Daoy (cell line): ENCODE results near the gene CNTNAP2. TPM values are rescaled to one million over a fixed set of nuclear protein-coding genes. Genes with fewer than 3 reads are reported as not detected.
"Not testable (repeated sequence)": the region's sequence is repeated elsewhere in the genome, so short reads cannot be mapped to it uniquely, and the experiment has no call there.

Experiments
- DNase-seq: peaks from one replicate; pipeline ENCODE4 v3.0.0-alpha.2; 2015; ENCODE audit warnings: low read depth
- total RNA-seq: library from RNA; depleted of rRNA; stranded (reverse); fragments of >200 nt; shearing (Covaris generic); gene quantifications from 2 replicates; pipeline ENCODE4 v1.2.3, GENCODE V29; 2014

Gene CNTNAP2
- total RNA-seq, 1 experiment from 2014 or later, result 6.4 TPM

DNA sequence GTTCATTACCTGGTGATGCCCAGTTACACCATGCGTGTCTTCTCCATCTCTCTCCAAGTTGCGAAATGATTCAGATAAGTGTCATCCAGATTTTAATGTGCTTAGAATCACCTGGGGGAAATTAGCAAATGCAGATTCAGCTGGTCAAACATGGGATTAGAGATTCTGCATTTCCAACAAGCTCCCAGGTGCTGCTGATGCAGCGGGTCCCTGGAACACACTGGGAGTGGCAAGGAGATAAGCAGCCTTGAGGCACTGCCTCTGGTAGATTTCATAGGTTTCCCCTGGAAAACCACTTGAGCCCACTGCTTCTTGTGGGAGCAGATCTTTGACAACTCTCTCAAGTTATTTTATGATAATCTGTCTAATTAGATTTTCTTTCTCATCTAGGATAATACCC lies 2278.0 kb downstream of the CNTNAP2 start:
- no peak for DNase-seq

DNA sequence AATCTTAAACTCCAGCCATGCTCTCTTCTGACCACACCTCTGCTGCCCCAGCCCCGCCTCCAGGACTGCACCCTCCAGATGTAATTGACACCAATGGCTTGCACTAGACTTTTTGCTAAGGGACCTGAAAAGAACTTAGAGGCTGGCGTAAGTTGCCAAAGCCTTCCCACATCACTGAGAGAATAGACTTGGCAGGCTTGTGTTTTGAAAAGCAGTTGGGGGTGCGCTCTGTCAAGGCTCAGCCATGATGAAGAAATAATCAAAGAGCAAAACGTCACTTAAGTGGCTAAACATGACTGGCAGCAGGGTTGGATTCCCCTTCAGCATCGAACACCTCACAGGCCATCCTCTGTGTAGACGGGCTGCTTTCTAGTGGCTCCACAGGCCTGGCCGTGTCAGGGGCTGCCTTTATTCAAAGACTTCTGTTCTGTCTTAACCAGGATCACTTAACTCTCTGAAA lies 2278.8 kb downstream of the CNTNAP2 start:
- peak; percentile 62 for DNase-seq

- DNase-seq, result peak; percentile 69
Measured at GRCh38 chr7:148395990-148396716, 2279.6 kb downstream of the CNTNAP2 start.

GRCh38 chr7:148397056-148397455 lies 2280.5 kb downstream of the CNTNAP2 start:
- no peak for DNase-seq

DNA sequence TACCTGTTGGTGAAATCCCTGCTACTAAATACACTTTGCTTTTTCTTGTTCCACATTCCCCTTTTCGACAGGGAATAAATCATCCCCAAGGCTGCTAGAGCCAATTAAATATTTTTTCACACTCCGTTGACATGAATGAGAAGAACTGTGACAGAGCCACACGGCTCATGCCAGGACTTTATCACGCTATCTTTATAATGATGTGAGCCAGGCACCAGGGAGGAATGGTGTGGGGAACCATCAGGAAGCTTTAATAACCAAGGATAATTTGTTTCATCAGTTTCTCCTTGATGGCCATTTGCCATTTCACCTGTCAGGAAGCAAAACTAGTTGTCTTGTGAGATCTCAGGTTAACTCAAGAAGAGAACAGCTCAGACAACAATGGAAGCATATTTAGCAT lies 2280.9 kb downstream of the CNTNAP2 start:
- DNase-seq, result no peak

DNA sequence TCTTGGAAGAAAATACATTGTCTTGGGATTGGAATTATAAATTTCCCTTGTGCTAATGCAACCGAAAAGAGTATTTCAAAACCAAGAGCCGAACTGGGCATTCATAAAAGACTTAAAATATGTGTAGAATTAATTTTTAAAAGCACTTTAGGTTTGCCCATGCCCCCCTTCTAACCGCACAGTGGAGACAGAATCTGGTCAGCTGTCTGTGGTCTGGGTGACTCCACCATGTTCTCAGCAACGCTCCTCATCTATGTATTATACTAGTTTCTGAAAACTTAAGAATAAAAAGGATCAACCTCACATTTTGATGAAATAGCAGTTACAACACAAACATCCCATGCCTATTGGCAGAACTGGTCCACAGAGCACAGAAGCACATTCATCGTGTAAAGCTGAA lies 2281.4 kb downstream of the CNTNAP2 start:
- DNase-seq, result no peak

GRCh38 chr7:148398844-148399365 lies 2282.3 kb downstream of the CNTNAP2 start:
- no peak for DNase-seq

DNA sequence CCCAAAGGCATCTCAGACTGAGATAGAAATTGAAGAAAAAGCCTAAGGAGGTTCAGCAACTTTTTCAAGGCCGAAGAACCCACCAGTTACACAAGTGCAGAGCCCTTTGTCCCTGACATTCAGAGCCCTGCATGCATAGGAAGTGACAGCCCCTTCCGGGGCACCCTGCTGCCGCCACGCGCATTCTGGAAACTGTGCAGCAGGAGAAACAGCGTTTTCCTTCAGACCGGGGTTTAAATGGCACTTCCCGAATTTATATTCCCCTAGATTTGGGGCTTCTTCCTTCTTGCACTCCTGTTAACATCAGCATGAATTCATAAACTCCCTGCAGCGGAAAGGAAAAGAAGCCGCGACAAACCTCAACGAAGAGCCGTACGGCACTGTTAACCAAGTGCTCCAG lies 2283.5 kb downstream of the CNTNAP2 start:
- no peak for DNase-seq

- DNase-seq, result peak; percentile 19
Measured at GRCh38 chr7:148402159-148402558, 2285.6 kb downstream of the CNTNAP2 start.

GRCh38 chr7:148403466-148403993 lies 2286.9 kb downstream of the CNTNAP2 start:
- DNase-seq, result no peak

GRCh38 chr7:148408307-148408706 lies 2291.7 kb downstream of the CNTNAP2 start:
- DNase-seq, result no peak

- no peak for DNase-seq
Measured at GRCh38 chr7:148410905-148411304, 2294.3 kb downstream of the CNTNAP2 start.

GRCh38 chr7:148412691-148413090 lies 2296.1 kb downstream of the CNTNAP2 start:
- DNase-seq, result no peak

DNA sequence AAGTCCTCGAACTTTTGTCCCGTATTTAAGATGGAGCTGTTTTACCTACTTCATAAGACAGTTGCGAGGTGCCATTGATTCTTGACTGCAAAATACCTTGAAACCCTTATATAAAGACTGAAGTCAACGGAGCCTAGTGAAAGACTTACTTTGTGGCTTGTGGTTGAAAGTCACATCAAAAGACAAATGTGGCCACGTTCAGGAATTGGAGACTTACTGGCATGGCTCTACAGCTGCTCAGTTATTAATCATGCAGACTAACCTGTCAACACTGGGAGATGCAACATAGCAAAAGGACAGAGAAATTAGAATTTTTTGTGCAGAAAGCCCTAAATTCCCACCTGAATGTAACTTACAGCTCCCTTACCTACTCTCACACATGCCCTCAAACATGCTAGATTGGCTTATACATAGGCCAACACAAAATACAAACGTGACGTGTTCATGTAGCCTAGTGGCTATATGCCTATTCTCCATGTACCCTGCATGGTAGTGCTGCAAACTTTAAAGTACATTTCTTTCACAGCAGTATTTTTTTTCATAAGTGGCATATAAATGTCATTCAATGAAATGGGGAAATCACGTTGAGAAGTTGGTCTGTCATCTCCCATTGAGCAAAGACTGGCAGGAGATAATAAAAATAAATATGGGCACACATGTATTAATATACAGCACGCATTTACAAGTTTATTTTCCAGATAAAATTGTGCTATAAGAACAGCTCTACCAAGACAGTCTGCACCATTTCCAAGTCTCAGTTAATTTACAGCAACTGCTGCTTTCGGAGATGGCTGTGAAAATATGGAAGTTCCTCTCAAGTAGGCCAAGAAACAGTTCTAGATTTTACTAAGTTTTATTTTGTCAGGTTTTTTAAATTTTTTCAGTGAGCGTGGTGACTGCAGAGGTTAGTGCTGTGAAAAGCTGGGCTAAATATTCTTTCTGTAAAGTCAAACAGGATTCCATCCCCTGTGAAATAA lies 2303.5 kb downstream of the CNTNAP2 start:
- no peak for DNase-seq

- no peak for DNase-seq
Measured at GRCh38 chr7:148422030-148422429, 2305.4 kb downstream of the CNTNAP2 start.

DNA sequence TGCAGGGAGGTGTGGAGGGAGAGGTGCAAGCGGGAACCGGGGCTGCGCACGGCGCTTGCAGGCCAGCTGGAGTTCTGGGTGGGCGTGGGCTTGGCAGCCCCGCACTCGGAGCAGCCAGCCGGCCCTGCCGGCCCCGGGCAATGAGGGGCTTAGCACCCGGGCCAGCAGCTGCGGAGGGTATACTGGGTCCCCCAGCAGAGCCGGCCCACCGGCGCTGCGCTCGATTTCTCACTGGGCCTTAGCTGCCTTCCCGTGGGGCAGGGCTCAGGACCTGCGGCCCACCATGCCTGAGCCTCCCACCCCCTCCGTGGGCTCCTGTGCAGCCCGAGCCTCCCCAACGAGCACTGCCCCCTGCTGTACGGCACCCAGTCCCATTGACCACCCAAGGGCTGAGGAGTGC lies 2309.8 kb downstream of the CNTNAP2 start:
- DNase-seq, result not testable (repeated sequence)

DNA sequence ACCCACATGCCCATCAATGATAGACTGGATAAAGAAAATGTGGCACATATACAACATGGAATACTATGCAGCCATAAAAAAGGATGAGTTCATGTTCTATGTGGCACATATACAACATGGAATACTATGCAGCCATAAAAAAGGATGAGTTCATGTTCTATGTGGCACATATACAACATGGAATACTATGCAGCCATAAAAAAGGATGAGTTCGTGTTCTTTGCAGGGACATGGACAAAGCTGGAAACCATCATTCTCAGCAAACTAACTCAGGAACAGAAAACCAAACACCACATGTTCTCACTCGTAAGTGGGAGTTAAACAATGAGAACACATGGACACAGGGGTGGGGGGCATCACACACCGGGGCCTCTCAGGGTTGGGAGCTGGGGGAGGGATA lies 2314.1 kb downstream of the CNTNAP2 start:
- not testable (repeated sequence) for DNase-seq

DNA sequence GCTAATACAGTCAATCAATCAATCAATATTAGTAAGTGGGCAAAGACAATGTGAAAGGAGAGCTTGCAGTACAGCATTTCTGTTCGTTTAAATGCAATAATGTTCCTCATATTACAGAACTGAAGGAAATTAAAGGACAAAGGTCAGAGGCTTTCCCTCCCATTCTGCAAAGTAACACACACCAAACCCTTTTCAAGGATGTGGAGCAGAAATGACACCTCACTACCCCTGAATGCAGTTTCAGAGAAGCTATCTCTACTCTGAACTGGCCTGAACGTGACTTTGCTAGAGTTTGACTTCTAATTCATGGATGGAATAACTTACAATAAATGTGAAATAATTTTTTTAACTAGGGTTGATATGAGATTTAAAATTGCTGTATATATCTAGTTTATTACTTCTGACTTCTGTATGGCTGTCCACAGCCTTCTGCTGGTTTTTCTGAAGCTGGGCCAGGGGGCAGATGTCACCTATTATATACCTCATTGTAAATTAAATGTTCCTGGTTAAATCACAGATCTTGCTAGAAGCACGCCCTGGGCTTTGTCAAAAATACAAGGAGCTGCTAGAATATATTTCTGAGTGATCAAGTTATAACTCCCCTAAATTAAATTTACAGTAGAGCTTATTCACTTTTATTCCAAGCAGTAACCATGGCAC lies 2317.1 kb downstream of the CNTNAP2 start:
- no peak for DNase-seq

DNA sequence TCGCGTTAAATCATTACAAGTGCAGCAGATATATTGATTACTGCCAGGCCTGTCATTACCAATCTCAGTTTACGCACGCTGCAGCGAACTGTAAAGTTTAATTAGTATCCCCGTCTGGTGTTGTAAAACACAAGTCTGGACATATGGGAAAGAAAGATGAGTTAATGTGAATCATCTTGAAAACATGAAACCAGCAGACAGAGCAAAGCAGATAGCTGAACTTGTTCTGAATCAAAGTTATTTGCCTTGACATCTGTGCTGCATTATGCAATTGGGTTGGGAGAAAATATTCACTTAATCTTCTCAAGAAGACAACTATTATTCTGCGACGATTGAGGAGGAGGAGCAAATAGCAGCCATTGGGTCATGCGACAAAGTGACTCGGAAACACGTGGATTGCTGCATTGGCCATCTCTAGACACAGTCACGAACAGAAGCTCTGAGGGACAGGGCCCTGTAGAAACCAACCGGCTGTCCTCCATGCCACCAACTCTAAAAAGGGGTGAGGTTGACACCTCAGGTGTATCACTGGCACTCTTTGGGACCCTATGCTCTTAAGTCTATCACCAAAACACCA lies 2317.7 kb downstream of the CNTNAP2 start:
- no peak for DNase-seq

DNA sequence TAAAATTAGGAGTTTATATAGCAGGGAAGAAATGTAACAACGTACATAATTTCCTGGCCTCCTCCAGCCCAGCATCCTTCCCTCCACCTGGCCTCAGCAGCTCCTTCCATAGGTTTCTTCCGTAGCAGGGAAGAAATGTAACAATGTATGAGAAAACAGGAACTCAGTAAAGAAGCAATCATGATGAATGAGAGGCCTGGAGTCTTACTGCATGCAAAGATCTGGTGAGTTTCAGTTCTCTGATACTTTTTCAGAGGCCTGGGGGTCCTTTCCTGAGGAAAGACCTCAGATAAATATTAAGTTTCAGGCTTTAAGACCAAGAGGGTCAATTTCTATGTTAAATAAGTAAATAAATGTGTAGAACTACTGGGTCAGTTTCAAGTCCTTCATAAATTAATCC lies 2318.3 kb downstream of the CNTNAP2 start:
- DNase-seq, result no peak

- DNase-seq, result no peak
Measured at GRCh38 chr7:148435715-148436114, 2319.1 kb downstream of the CNTNAP2 start.
